ENCODE results near the gene CYP51A1.
"Not testable (repeated sequence)": the region's sequence is repeated elsewhere in the genome, so short reads cannot be mapped to it uniquely, and the experiment has no call there.

CYP51A1 gene

GRCh38 chr7:92131093-92131492 is 3.2 kb downstream of the CYP51A1 start:
- H3K9me3 ChIP-seq (ENCODE audit: control insufficient read depth in 2 of 2, low read length in 2 of 2) = no peaks in the 10 kb centered on the region
- H3K27me3 ChIP-seq (ENCODE audit: control insufficient read depth in 2 of 2, insufficient read depth in 2 of 2, low read length in 2 of 2) = no peaks in the 10 kb centered on the region
- peaks cover 13 to 20% of the 10 kb centered on the region in 2 donors for H3K36me3 ChIP-seq (ENCODE audit: control insufficient read depth in 2 of 2, insufficient read depth in 2 of 2, low read length in 2 of 2)
- no peak overlapping the region for H3K27ac ChIP-seq (ENCODE audit: low read depth in 2 of 2, low read length in 2 of 2)
- no peak overlapping the region for H3K4me3 ChIP-seq (ENCODE audit: low read length in 2 of 2)
- H3K4me1 ChIP-seq (ENCODE audit: control insufficient read depth in 2 of 2, insufficient read depth in 2 of 2, low read length in 2 of 2) = peaks cover 6 to 13% of the 10 kb centered on the region in 2 donors
- H3K9ac ChIP-seq (ENCODE audit: low read depth in 1 of 2, low read length in 2 of 2) = no peak overlapping the region

- peaks cover 35 to 43% of the 10 kb centered on the region in 2 donors for H3K36me3 ChIP-seq (ENCODE audit: control insufficient read depth in 2 of 2, insufficient read depth in 2 of 2, low read length in 2 of 2)
- no peak overlapping the region for H3K4me3 ChIP-seq (ENCODE audit: low read length in 2 of 2)
- no peak overlapping the region for H3K27ac ChIP-seq (ENCODE audit: low read depth in 2 of 2, low read length in 2 of 2)
Measured at GRCh38 chr7:92121681-92122080, 12.6 kb downstream of the CYP51A1 start.

GRCh38 chr7:92119213-92119759 is 15.0 kb downstream of the CYP51A1 start:
- peaks cover 34 to 38% of the 10 kb centered on the region in 2 donors for H3K36me3 ChIP-seq (ENCODE audit: control insufficient read depth in 2 of 2, insufficient read depth in 2 of 2, low read length in 2 of 2)

More at GRCh38 chr7:92121681-92122080, 12.6 kb downstream of the CYP51A1 start:
- Histone ChIP-seq H3K27me3 (ENCODE audit: control insufficient read depth in 2 of 2, insufficient read depth in 2 of 2, low read length in 2 of 2) (no peaks in the 10 kb centered on the region), H3K4me1 (ENCODE audit: control insufficient read depth in 2 of 2, insufficient read depth in 2 of 2, low read length in 2 of 2) (no peaks in the 10 kb centered on the region), H3K9me3 (ENCODE audit: control insufficient read depth in 2 of 2, low read length in 2 of 2) (no peaks in the 10 kb centered on the region), H3K9ac (ENCODE audit: low read depth in 1 of 2, low read length in 2 of 2) (no peak overlapping the region)

GRCh38 chr7:92116949-92117348 is 17.3 kb downstream of the CYP51A1 start:
- no peak overlapping the region for H3K4me3 ChIP-seq (ENCODE audit: low read length in 2 of 2)
- no peak overlapping the region for H3K27ac ChIP-seq (ENCODE audit: low read depth in 2 of 2, low read length in 2 of 2)
- no peaks in the 10 kb centered on the region for H3K9me3 ChIP-seq (ENCODE audit: control insufficient read depth in 2 of 2, low read length in 2 of 2)
- no peaks in the 10 kb centered on the region for H3K27me3 ChIP-seq (ENCODE audit: control insufficient read depth in 2 of 2, insufficient read depth in 2 of 2, low read length in 2 of 2)
- no peak overlapping the region for H3K9ac ChIP-seq (ENCODE audit: low read depth in 1 of 2, low read length in 2 of 2)
- H3K4me1 ChIP-seq (ENCODE audit: control insufficient read depth in 2 of 2, insufficient read depth in 2 of 2, low read length in 2 of 2) = no peaks in the 10 kb centered on the region
- peaks cover 17 to 26% of the 10 kb centered on the region in 2 donors for H3K36me3 ChIP-seq (ENCODE audit: control insufficient read depth in 2 of 2, insufficient read depth in 2 of 2, low read length in 2 of 2)

More at GRCh38 chr7:92119213-92119759, 15.0 kb downstream of the CYP51A1 start:
- no peak overlapping the region for H3K4me3 ChIP-seq (ENCODE audit: low read length in 2 of 2)
- H3K27me3 ChIP-seq (ENCODE audit: control insufficient read depth in 2 of 2, insufficient read depth in 2 of 2, low read length in 2 of 2) = no peaks in the 10 kb centered on the region
- H3K27ac ChIP-seq (ENCODE audit: low read depth in 2 of 2, low read length in 2 of 2) = no peak overlapping the region
- H3K9ac ChIP-seq (ENCODE audit: low read depth in 1 of 2, low read length in 2 of 2) = no peak overlapping the region
- no peaks in the 10 kb centered on the region for H3K9me3 ChIP-seq (ENCODE audit: control insufficient read depth in 2 of 2, low read length in 2 of 2)
- H3K4me1 ChIP-seq (ENCODE audit: control insufficient read depth in 2 of 2, insufficient read depth in 2 of 2, low read length in 2 of 2) = no peaks in the 10 kb centered on the region

GRCh38 chr7:92115821-92116220 is 18.5 kb downstream of the CYP51A1 start:
- Histone ChIP-seq H3K36me3 (ENCODE audit: control insufficient read depth in 2 of 2, insufficient read depth in 2 of 2, low read length in 2 of 2) (peaks cover 11 to 29% of the 10 kb centered on the region in 2 donors), H3K4me1 (ENCODE audit: control insufficient read depth in 2 of 2, insufficient read depth in 2 of 2, low read length in 2 of 2) (no peaks in the 10 kb centered on the region), H3K9me3 (ENCODE audit: control insufficient read depth in 2 of 2, low read length in 2 of 2) (no peaks in the 10 kb centered on the region), H3K4me3 (ENCODE audit: low read length in 2 of 2) (no peak overlapping the region), H3K9ac (ENCODE audit: low read depth in 1 of 2, low read length in 2 of 2) (no peak overlapping the region), H3K27ac (ENCODE audit: low read depth in 2 of 2, low read length in 2 of 2) (no peak overlapping the region), H3K27me3 (ENCODE audit: control insufficient read depth in 2 of 2, insufficient read depth in 2 of 2, low read length in 2 of 2) (no peaks in the 10 kb centered on the region)

GRCh38 chr7:92110857-92111256 is 23.4 kb downstream of the CYP51A1 start:
- H3K9ac ChIP-seq (ENCODE audit: low read depth in 1 of 2, low read length in 2 of 2) = no peak overlapping the region
- H3K4me3 ChIP-seq (ENCODE audit: low read length in 2 of 2) = no peak overlapping the region
- H3K9me3 ChIP-seq (ENCODE audit: control insufficient read depth in 2 of 2, low read length in 2 of 2) = no peaks in the 10 kb centered on the region
- H3K4me1 ChIP-seq (ENCODE audit: control insufficient read depth in 2 of 2, insufficient read depth in 2 of 2, low read length in 2 of 2) = no peaks in the 10 kb centered on the region
- H3K27ac ChIP-seq (ENCODE audit: low read depth in 2 of 2, low read length in 2 of 2) = no peak overlapping the region
- H3K27me3 ChIP-seq (ENCODE audit: control insufficient read depth in 2 of 2, insufficient read depth in 2 of 2, low read length in 2 of 2) = no peaks in the 10 kb centered on the region
- H3K36me3 ChIP-seq (ENCODE audit: control insufficient read depth in 2 of 2, insufficient read depth in 2 of 2, low read length in 2 of 2) = peaks cover 30 to 48% of the 10 kb centered on the region in 2 donors

- Histone ChIP-seq H3K9me3 (ENCODE audit: control insufficient read depth in 2 of 2, low read length in 2 of 2) (no peaks in the 10 kb centered on the region), H3K27ac (ENCODE audit: low read depth in 2 of 2, low read length in 2 of 2) (no peak overlapping the region), H3K9ac (ENCODE audit: low read depth in 1 of 2, low read length in 2 of 2) (no peak overlapping the region), H3K27me3 (ENCODE audit: control insufficient read depth in 2 of 2, insufficient read depth in 2 of 2, low read length in 2 of 2) (no peaks in the 10 kb centered on the region), H3K4me3 (ENCODE audit: low read length in 2 of 2) (no peak overlapping the region), H3K4me1 (ENCODE audit: control insufficient read depth in 2 of 2, insufficient read depth in 2 of 2, low read length in 2 of 2) (no peaks in the 10 kb centered on the region), H3K36me3 (ENCODE audit: control insufficient read depth in 2 of 2, insufficient read depth in 2 of 2, low read length in 2 of 2) (peaks cover 38 to 55% of the 10 kb centered on the region in 2 donors)
Measured at GRCh38 chr7:92108821-92109220, 25.5 kb downstream of the CYP51A1 start.

GRCh38 chr7:92102862-92103261 is 31.4 kb downstream of the CYP51A1 start:
- H3K4me1 ChIP-seq (ENCODE audit: control insufficient read depth in 2 of 2, insufficient read depth in 2 of 2, low read length in 2 of 2); H3K27ac ChIP-seq (ENCODE audit: low read depth in 2 of 2, low read length in 2 of 2); H3K4me3 ChIP-seq (ENCODE audit: low read length in 2 of 2); H3K9ac ChIP-seq (ENCODE audit: low read depth in 1 of 2, low read length in 2 of 2); H3K27me3 ChIP-seq (ENCODE audit: control insufficient read depth in 2 of 2, insufficient read depth in 2 of 2, low read length in 2 of 2); H3K9me3 ChIP-seq (ENCODE audit: control insufficient read depth in 2 of 2, low read length in 2 of 2): not testable (repeated sequence)
- H3K36me3 ChIP-seq (ENCODE audit: control insufficient read depth in 2 of 2, insufficient read depth in 2 of 2, low read length in 2 of 2) = peaks cover 59 to 69% of the 10 kb centered on the region in 2 donors

GRCh38 chr7:92100534-92100933 is 33.7 kb downstream of the CYP51A1 start:
- Histone ChIP-seq H3K36me3 (ENCODE audit: control insufficient read depth in 2 of 2, insufficient read depth in 2 of 2, low read length in 2 of 2) (peaks cover 62 to 73% of the 10 kb centered on the region in 2 donors), H3K9me3 (ENCODE audit: control insufficient read depth in 2 of 2, low read length in 2 of 2) (no peaks in the 10 kb centered on the region), H3K9ac (ENCODE audit: low read depth in 1 of 2, low read length in 2 of 2) (no peak overlapping the region), H3K27ac (ENCODE audit: low read depth in 2 of 2, low read length in 2 of 2) (no peak overlapping the region), H3K4me1 (ENCODE audit: control insufficient read depth in 2 of 2, insufficient read depth in 2 of 2, low read length in 2 of 2) (peaks cover 2 to 3% of the 10 kb centered on the region in 2 donors), H3K27me3 (ENCODE audit: control insufficient read depth in 2 of 2, insufficient read depth in 2 of 2, low read length in 2 of 2) (no peaks in the 10 kb centered on the region), H3K4me3 (ENCODE audit: low read length in 2 of 2) (no peak overlapping the region)

GRCh38 chr7:92095380-92095779 is 38.9 kb downstream of the CYP51A1 start:
- no peak overlapping the region for H3K4me3 ChIP-seq (ENCODE audit: low read length in 2 of 2)
- no peak overlapping the region for H3K9ac ChIP-seq (ENCODE audit: low read depth in 1 of 2, low read length in 2 of 2)
- H3K27me3 ChIP-seq (ENCODE audit: control insufficient read depth in 2 of 2, insufficient read depth in 2 of 2, low read length in 2 of 2) = no peaks in the 10 kb centered on the region
- no peaks in the 10 kb centered on the region for H3K9me3 ChIP-seq (ENCODE audit: control insufficient read depth in 2 of 2, low read length in 2 of 2)
- peaks cover 2% of the 10 kb centered on the region in 2 donors for H3K4me1 ChIP-seq (ENCODE audit: control insufficient read depth in 2 of 2, insufficient read depth in 2 of 2, low read length in 2 of 2)
- H3K36me3 ChIP-seq (ENCODE audit: control insufficient read depth in 2 of 2, insufficient read depth in 2 of 2, low read length in 2 of 2) = peaks cover 64 to 68% of the 10 kb centered on the region in 2 donors
- H3K27ac ChIP-seq (ENCODE audit: low read depth in 2 of 2, low read length in 2 of 2) = no peak overlapping the region
